Endodermal cell (in vitro differentiated cells): Measurements from ENCODE around the gene XAGE1B. TPM values are rescaled to one million over a fixed set of nuclear protein-coding genes. Genes with fewer than 3 reads are reported as not detected.
"Not testable (repeated sequence)": the region's sequence is repeated elsewhere in the genome, so short reads cannot be mapped to it uniquely, and the experiment has no call there.

Source experiments
- DNase-seq: peaks from one replicate; pipeline ENCODE4 v3.0.0-alpha.2; 2017
- H3K27ac ChIP-seq: 2 replicates; pipeline ENCODE4 v1.5.1; 2013; ENCODE audit warnings: mild to moderate bottlenecking, low read depth, low read length, moderate library complexity
- H3K27me3 ChIP-seq: 2 replicates; pipeline ENCODE4 v1.6.1; 2013; ENCODE audit warnings: mild to moderate bottlenecking, low read length, moderate library complexity; ENCODE audit not compliant: insufficient read depth, control insufficient read depth, poor library complexity, severe bottlenecking
- H3K36me3 ChIP-seq: 2 replicates; pipeline ENCODE4 v1.7.0; 2013; ENCODE audit warnings: mild to moderate bottlenecking, low read length, moderate library complexity; ENCODE audit not compliant: control insufficient read depth, insufficient read depth
- H3K4me1 ChIP-seq: one replicate; pipeline ENCODE4 v1.7.0; 2013; ENCODE audit warnings: low read length; ENCODE audit not compliant: control insufficient read depth, insufficient read depth
- H3K4me3 ChIP-seq: 2 replicates; pipeline ENCODE4 v1.5.1; 2013; ENCODE audit warnings: mild to moderate bottlenecking, low read length, moderate library complexity
- H3K9ac ChIP-seq: 2 replicates; pipeline ENCODE4 v1.6.1; 2013; ENCODE audit warnings: mild to moderate bottlenecking, low read length, moderate library complexity; ENCODE audit not compliant: poor library complexity, severe bottlenecking; ENCODE audit errors: extremely low read depth
- H3K9me3 ChIP-seq: 2 replicates; pipeline ENCODE4 v1.6.1; 2013; ENCODE audit warnings: mild to moderate bottlenecking, low read length, moderate library complexity; ENCODE audit not compliant: control insufficient read depth
- H3K27ac Mint-ChIP-seq: 2 replicates; pipeline ENCODE4 v1.8.0; 2020; ENCODE audit warnings: mixed read lengths
- H3K27me3 Mint-ChIP-seq: 2 replicates; pipeline ENCODE4 v1.8.0; 2021; ENCODE audit warnings: mild to moderate bottlenecking, mixed read lengths; ENCODE audit not compliant: insufficient read depth
- H3K36me3 Mint-ChIP-seq: 2 replicates; pipeline ENCODE4 v1.8.0; 2020; ENCODE audit warnings: low read depth, mixed read lengths
- H3K4me1 Mint-ChIP-seq: 2 replicates; pipeline ENCODE4 v1.8.0; 2020; ENCODE audit warnings: mixed read lengths
- H3K4me3 Mint-ChIP-seq: 2 replicates; pipeline ENCODE4 v1.8.0; 2020; ENCODE audit warnings: mild to moderate bottlenecking, moderate library complexity, mixed read lengths
- H3K9me3 Mint-ChIP-seq: 2 replicates; pipeline ENCODE4 v1.8.0; 2020; ENCODE audit warnings: mild to moderate bottlenecking, mixed read lengths
- CTCF ChIP-seq: fragments of 200-600 bp; sonication (generic); conservative IDR thresholded peaks from 2 replicates; pipeline ENCODE4 v1.5.0; 2021; ENCODE audit warnings: antibody characterized with exemption, mild to moderate bottlenecking
- WGBS, 2 experiments: methylation state at CpG; one replicate each; pipeline versions ENCODE4 v1.1.5 to v1.1.7; 2013; ENCODE audit warnings: missing lambda C conversion rate in 2 of 2, mixed read lengths in 1 of 2; ENCODE audit not compliant: insufficient coverage in 1 of 2, insufficient read length in 1 of 2; 5-methylcytosine and 5-hydroxymethylcytosine counted together
- long read RNA-seq, 4 experiments: library from polyadenylated mRNA in 2 of 4; library from RNA in 1 of 4; library from capped mRNA in 1 of 4; stranded (forward) in 3 of 4; unstranded in 1 of 4; transcript quantifications; one replicate each; pipeline ENCODE4 v2.0.0, GENCODE V29; 2020 to 2021; ENCODE audit warnings: inconsistent platforms in 1 of 4
- polyA plus RNA-seq, 2 experiments: library from polyadenylated mRNA; stranded (reverse); fragments of 50-300 nt; gene quantifications; one replicate each; pipeline ENCODE4 v1.2.3, GENCODE V29; 2013
- total RNA-seq, 2 donors: library from RNA; stranded (reverse); fragmentation: NEBNext Ultra II Directional in 1 of 2; extraction: Animal tissue kit (Norgen Biotek cat#: 25700) in 1 of 2; gene quantifications; 2 replicates in 1 of 2; 3 replicates in 1 of 2; pipeline ENCODE4 v1.2.1, GENCODE V29; 2021

The XAGE1B gene
- not detected for total RNA-seq
- not detected for polyA plus RNA-seq (2013, experiment 1 of 2)
- polyA plus RNA-seq (2013, experiment 2 of 2): not detected
- long read RNA-seq, experiment 1: 0 reads
- long read RNA-seq, experiment 2: 0 reads
- long read RNA-seq, experiment 3: 0 reads
- long read RNA-seq, experiment 4: 0 reads

GRCh38 chrX:52516987-52517325, at the start of gene XAGE1B:
Gene XAGE1B (minus strand): TSS chrX:52517063. CDS start chrX:52515527, 1,536 bp downstream.
- H3K9ac ChIP-seq, DNase-seq, H3K4me1 Mint-ChIP-seq, H3K27me3 Mint-ChIP-seq, H3K9me3 ChIP-seq, H3K36me3 ChIP-seq, H3K4me1 ChIP-seq, H3K4me3 Mint-ChIP-seq, H3K27me3 ChIP-seq, H3K36me3 Mint-ChIP-seq, H3K9me3 Mint-ChIP-seq, H3K27ac Mint-ChIP-seq, H3K27ac ChIP-seq, H3K4me3 ChIP-seq: not testable (repeated sequence)
- WGBS, 2 experiments: no CpG with 5 or more reads among the region's 18 CpGs

GRCh38 chrX:52563105-52563504, 46.2 kb upstream of the XAGE1B start:
- no peak overlapping the region for H3K4me3 Mint-ChIP-seq
- TF ChIP-seq CTCF: no peak
- DNase-seq: no peak
- no peak overlapping the region for H3K27ac Mint-ChIP-seq
- no peak overlapping the region for H3K27ac ChIP-seq
- no peaks in the 10 kb centered on the region for H3K36me3 Mint-ChIP-seq
- H3K9me3 ChIP-seq: no peaks in the 10 kb centered on the region
- no peak overlapping the region for H3K9ac ChIP-seq
- no peaks in the 10 kb centered on the region for H3K36me3 ChIP-seq
- no peaks in the 10 kb centered on the region for H3K27me3 ChIP-seq
- 95 to 100% methylated on average over 3 to 10 of the region's 10 CpGs for WGBS, 2 experiments
- H3K4me1 ChIP-seq: no peaks in the 10 kb centered on the region
- H3K27me3 Mint-ChIP-seq: no peaks in the 10 kb centered on the region
- H3K4me3 ChIP-seq: no peak overlapping the region
- H3K4me1 Mint-ChIP-seq: no peaks in the 10 kb centered on the region
- peaks cover 55% of the 10 kb centered on the region for H3K9me3 Mint-ChIP-seq

- H3K4me3 ChIP-seq: no peak overlapping the region
- no peak for TF ChIP-seq CTCF
- H3K27me3 Mint-ChIP-seq: no peaks in the 10 kb centered on the region
- 88 to 100% methylated on average over 3 of the region's 3 CpGs for whole genome bisulfite sequencing, 2 experiments
- H3K9me3 ChIP-seq: no peaks in the 10 kb centered on the region
- H3K4me1 Mint-ChIP-seq: no peaks in the 10 kb centered on the region
- no peak overlapping the region for H3K4me3 Mint-ChIP-seq
- H3K27ac Mint-ChIP-seq: no peak overlapping the region
- H3K9ac ChIP-seq: no peak overlapping the region
- no peaks in the 10 kb centered on the region for H3K4me1 ChIP-seq
- peaks cover 43% of the 10 kb centered on the region for H3K9me3 Mint-ChIP-seq
- H3K36me3 ChIP-seq: no peaks in the 10 kb centered on the region
- DNase-seq: no peak
- H3K36me3 Mint-ChIP-seq: no peaks in the 10 kb centered on the region
- no peaks in the 10 kb centered on the region for H3K27me3 ChIP-seq
- H3K27ac ChIP-seq: no peak overlapping the region
Measured at GRCh38 chrX:52558140-52558539, 41.3 kb upstream of the XAGE1B start.

- TF ChIP-seq CTCF: no peak
- Mint-ChIP-seq H3K4me1 (no peaks in the 10 kb centered on the region), H3K27ac (no peak overlapping the region), H3K36me3 (no peaks in the 10 kb centered on the region), H3K27me3 (no peaks in the 10 kb centered on the region), H3K9me3 (peaks cover 45% of the 10 kb centered on the region), H3K4me3 (no peak overlapping the region)
- Histone ChIP-seq H3K9ac (no peak overlapping the region), H3K9me3 (no peaks in the 10 kb centered on the region), H3K36me3 (no peaks in the 10 kb centered on the region), H3K27me3 (no peaks in the 10 kb centered on the region), H3K27ac (no peak overlapping the region), H3K4me3 (no peak overlapping the region), H3K4me1 (no peaks in the 10 kb centered on the region)
- 50% methylated on average over 1 of the region's 1 CpG; no CpG with 5 or more reads in 1 of the 2 experiments for WGBS, 2 experiments
- no peak for DNase-seq
Measured at GRCh38 chrX:52556741-52557140, 39.9 kb upstream of the XAGE1B start.
